ENCODE results near the gene NUP107.

DNA sequence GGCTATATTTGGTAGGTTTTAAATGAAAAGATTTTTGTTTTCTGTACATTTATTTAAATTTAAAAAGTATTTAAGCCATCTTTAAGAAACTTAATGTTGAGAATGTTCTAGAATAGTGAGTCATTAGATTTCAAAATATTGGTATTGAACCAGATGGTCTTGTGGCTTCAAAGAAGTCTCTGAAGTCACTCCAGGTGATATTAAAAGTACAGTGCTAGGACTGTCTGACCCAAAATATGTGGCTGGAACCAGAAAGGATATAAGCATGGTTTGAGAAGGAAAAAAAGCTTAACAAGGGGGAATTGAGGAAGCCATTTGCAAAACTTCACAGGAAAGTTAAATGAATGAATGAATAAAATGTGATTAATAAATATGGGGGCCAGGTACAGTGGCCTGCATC, 92.5 kb downstream of the NUP107 start:
- TF ChIP-seq, protein P1, sequence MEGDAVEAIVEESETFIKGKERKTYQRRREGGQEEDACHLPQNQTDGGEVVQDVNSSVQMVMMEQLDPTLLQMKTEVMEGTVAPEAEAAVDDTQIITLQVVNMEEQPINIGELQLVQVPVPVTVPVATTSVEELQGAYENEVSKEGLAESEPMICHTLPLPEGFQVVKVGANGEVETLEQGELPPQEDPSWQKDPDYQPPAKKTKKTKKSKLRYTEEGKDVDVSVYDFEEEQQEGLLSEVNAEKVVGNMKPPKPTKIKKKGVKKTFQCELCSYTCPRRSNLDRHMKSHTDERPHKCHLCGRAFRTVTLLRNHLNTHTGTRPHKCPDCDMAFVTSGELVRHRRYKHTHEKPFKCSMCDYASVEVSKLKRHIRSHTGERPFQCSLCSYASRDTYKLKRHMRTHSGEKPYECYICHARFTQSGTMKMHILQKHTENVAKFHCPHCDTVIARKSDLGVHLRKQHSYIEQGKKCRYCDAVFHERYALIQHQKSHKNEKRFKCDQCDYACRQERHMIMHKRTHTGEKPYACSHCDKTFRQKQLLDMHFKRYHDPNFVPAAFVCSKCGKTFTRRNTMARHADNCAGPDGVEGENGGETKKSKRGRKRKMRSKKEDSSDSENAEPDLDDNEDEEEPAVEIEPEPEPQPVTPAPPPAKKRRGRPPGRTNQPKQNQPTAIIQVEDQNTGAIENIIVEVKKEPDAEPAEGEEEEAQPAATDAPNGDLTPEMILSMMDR (IDR thresholded peaks at IDR 0.05; ENCODE audit: insufficient read depth, low read length, poor library complexity, severe bottlenecking), result no peak
- no peak for TF ChIP-seq EZH2phosphoT487 (conservative IDR thresholded peaks at IDR 0.05; ENCODE audit: low read length)
